ENCODE measurements around the gene RAB11A.

The RAB11A gene

GRCh38 chr15:65836665-65837064 is 32.6 kb upstream of the RAB11A start:
- no peak overlapping the region for H3K27ac Mint-ChIP-seq
- H3K4me3 Mint-ChIP-seq, result no peak overlapping the region
- DNase-seq, result no peak

GRCh38 chr15:65837301-65838294 is 31.7 kb upstream of the RAB11A start:
- no peak overlapping the region for H3K27ac Mint-ChIP-seq
- H3K9me3 Mint-ChIP-seq, result no peaks in the 10 kb centered on the region
- H3K4me3 Mint-ChIP-seq, result no peak overlapping the region

More at GRCh38 chr15:65836665-65837064, 32.6 kb upstream of the RAB11A start:
- Mint-ChIP-seq H3K9me3 (no peaks in the 10 kb centered on the region), H3K36me3 (ENCODE audit: low read depth) (no peaks in the 10 kb centered on the region), H3K27me3 (no peaks in the 10 kb centered on the region), H3K4me1 (ENCODE audit: low read depth) (peaks cover 27% of the 10 kb centered on the region)

GRCh38 chr15:65839354-65839901 is 29.9 kb upstream of the RAB11A start:
- Mint-ChIP-seq H3K4me1 (ENCODE audit: low read depth) (peaks cover 1% of the 10 kb centered on the region), H3K4me3 (no peak overlapping the region), H3K9me3 (no peaks in the 10 kb centered on the region), H3K27me3 (no peaks in the 10 kb centered on the region), H3K27ac (no peak overlapping the region), H3K36me3 (ENCODE audit: low read depth) (no peaks in the 10 kb centered on the region)
- no peak for DNase-seq

More at GRCh38 chr15:65837301-65838294, 31.7 kb upstream of the RAB11A start:
- H3K4me1 Mint-ChIP-seq (ENCODE audit: low read depth), result peaks cover 20% of the 10 kb centered on the region
- no peaks in the 10 kb centered on the region for H3K36me3 Mint-ChIP-seq (ENCODE audit: low read depth)
- no peak for DNase-seq
- H3K27me3 Mint-ChIP-seq, result no peaks in the 10 kb centered on the region

GRCh38 chr15:65839985-65840384 is 29.3 kb upstream of the RAB11A start:
- Mint-ChIP-seq H3K4me3 (no peak overlapping the region), H3K27ac (no peak overlapping the region), H3K9me3 (no peaks in the 10 kb centered on the region), H3K36me3 (ENCODE audit: low read depth) (no peaks in the 10 kb centered on the region), H3K27me3 (no peaks in the 10 kb centered on the region), H3K4me1 (ENCODE audit: low read depth) (no peaks in the 10 kb centered on the region)
- no peak for DNase-seq

DNA sequence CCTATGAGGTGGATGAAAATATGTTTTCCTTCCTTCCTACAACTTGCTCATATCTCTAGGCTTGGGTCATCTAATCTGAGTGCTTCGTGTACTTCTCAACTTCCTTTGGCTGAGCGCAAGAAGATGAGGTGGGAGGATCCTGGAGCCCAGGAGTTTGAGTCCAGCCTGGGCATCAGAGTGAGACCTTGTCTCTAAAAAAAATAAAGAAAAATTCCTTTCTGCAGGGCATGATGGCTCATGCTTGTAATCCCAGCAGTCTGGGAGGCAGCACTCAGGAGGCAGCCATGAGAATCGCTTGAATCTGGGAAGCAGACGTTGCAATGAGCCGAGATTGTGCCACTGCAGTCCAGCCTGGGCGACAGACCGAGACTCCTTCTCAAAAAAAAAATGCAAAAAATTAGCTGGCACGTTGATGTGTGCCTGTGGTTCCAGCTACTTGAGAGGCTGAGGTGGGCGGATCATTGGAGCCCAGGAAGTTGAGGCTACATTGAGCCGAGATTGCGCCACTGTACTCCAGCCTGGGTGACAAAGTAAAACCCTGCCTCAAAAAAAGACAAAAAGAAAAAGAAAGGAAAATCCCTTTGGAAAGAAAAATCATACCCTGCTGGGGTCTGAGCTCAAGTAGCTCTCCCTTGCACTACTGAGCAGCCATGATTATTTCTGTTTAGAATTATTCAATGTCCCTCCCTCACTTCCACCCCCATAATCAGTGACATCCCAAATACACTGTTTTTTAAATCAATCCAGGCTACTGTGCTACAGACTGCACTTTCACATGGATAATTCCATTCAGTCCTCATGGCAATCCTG is 28.0 kb upstream of the RAB11A start:
- H3K27ac Mint-ChIP-seq, result no peak overlapping the region
- H3K4me3 Mint-ChIP-seq, result no peak overlapping the region
- DNase-seq, result no peak

DNA sequence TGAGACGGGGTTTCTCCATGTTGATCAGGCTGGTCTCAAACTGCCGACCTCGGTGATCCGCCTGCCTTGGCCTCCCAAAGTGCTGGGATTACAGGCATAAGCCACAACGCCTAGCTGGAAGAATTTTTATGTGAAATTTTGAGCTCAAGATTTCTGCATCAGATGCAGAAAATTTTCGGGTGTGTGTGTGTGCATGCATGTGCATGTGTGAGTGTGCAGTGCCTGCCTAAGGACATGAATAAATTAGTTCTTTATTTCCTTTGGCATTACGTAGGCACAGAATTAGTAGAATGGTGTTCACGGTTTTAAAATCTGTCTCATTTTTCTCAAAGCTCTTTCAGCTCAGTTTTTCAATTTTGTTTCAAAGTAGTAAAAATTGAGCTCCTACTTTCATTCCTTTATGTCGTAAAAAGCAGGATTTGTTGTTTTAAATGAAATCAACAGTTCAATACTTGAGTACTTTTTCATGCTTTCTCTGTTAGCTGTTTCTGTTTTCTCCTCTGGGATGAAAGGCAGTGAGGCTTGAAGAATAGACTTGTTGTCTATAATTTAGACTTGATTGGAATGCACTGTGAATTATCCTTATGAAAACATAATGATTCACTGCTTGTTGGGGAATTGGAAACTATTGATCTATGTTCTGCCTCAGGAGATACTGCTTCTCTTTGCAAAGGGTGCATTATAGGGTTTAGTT is 23.3 kb upstream of the RAB11A start:
- H3K27me3 Mint-ChIP-seq, result no peaks in the 10 kb centered on the region
- H3K36me3 Mint-ChIP-seq (ENCODE audit: low read depth), result no peaks in the 10 kb centered on the region
- no peaks in the 10 kb centered on the region for H3K4me1 Mint-ChIP-seq (ENCODE audit: low read depth)
- H3K9me3 Mint-ChIP-seq, result no peaks in the 10 kb centered on the region
- H3K4me3 Mint-ChIP-seq, result no peak overlapping the region
- no peak for DNase-seq
- no peak overlapping the region for H3K27ac Mint-ChIP-seq

More for the DNA sequence above, 28.0 kb upstream of the RAB11A start:
- no peaks in the 10 kb centered on the region for H3K27me3 Mint-ChIP-seq
- H3K36me3 Mint-ChIP-seq (ENCODE audit: low read depth), result no peaks in the 10 kb centered on the region
- no peaks in the 10 kb centered on the region for H3K4me1 Mint-ChIP-seq (ENCODE audit: low read depth)
- H3K9me3 Mint-ChIP-seq, result no peaks in the 10 kb centered on the region

DNA sequence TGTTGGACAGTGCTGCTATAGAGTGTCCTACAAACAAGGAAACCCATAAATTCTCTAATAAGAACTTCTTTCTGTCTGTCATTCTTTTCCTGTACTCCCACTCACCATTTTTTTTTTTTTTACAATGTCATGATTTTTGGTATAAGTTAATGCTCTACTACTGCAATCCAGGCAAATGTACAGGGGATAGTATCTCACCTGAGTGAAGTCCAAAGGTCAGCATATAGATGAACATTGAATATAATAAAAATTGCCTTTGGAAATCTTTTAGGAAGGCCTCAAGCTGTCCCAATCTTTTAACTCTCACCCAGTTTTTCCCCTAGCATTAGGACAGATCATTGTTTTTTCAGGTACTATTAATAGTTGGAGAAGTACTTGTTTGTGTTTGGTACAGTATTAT is 21.3 kb upstream of the RAB11A start:
- H3K9me3 Mint-ChIP-seq, result no peaks in the 10 kb centered on the region
- H3K27ac Mint-ChIP-seq, result no peak overlapping the region
- no peaks in the 10 kb centered on the region for H3K27me3 Mint-ChIP-seq

GRCh38 chr15:65851981-65852380 is 17.3 kb upstream of the RAB11A start:
- DNase-seq, result no peak
- Mint-ChIP-seq H3K9me3 (no peaks in the 10 kb centered on the region), H3K4me1 (ENCODE audit: low read depth) (peaks cover 4% of the 10 kb centered on the region), H3K4me3 (no peak overlapping the region), H3K27ac (no peak overlapping the region), H3K36me3 (ENCODE audit: low read depth) (no peaks in the 10 kb centered on the region), H3K27me3 (no peaks in the 10 kb centered on the region)

More for the DNA sequence above, 21.3 kb upstream of the RAB11A start:
- Mint-ChIP-seq H3K4me3 (no peak overlapping the region), H3K4me1 (ENCODE audit: low read depth) (no peaks in the 10 kb centered on the region), H3K36me3 (ENCODE audit: low read depth) (no peaks in the 10 kb centered on the region)
- DNase-seq, result no peak

DNA sequence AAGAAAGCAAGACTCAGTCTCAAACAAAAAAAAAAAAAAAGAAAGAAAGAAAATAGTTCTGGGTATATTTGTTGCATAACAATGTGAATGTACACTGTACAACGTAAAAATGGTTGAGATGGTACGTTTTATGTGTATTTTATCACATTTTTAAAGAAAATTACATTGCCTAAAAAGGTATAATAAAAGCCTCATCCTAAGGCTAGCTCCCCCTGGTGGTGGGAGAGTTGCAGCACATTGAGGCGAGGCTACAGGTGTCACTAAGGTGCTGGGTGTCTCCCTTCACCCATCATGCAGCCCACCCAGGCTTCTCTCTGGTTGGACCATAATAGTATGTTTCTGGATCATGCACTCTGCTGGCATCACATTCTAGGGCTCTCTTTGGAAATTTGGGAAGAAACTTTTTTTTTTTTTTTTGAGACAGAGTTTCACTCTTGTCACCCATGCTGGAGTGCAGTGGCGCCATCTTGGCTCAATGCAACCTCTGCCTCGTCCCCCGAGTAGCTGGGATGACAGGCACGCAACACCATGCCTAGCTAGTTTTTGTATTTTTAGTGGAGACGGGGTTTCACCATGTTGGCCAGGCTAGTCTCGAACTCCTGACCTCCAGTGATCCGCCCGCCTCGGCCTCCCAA is 12.4 kb upstream of the RAB11A start:
- H3K4me1 Mint-ChIP-seq (ENCODE audit: low read depth), result peaks cover 12% of the 10 kb centered on the region
- H3K27ac Mint-ChIP-seq, result peak overlapping the region; percentile 61
- H3K4me3 Mint-ChIP-seq, result no peak overlapping the region
- DNase-seq, result peak; percentile 81
- H3K36me3 Mint-ChIP-seq (ENCODE audit: low read depth), result no peaks in the 10 kb centered on the region
- H3K27me3 Mint-ChIP-seq, result no peaks in the 10 kb centered on the region
- no peaks in the 10 kb centered on the region for H3K9me3 Mint-ChIP-seq

DNA sequence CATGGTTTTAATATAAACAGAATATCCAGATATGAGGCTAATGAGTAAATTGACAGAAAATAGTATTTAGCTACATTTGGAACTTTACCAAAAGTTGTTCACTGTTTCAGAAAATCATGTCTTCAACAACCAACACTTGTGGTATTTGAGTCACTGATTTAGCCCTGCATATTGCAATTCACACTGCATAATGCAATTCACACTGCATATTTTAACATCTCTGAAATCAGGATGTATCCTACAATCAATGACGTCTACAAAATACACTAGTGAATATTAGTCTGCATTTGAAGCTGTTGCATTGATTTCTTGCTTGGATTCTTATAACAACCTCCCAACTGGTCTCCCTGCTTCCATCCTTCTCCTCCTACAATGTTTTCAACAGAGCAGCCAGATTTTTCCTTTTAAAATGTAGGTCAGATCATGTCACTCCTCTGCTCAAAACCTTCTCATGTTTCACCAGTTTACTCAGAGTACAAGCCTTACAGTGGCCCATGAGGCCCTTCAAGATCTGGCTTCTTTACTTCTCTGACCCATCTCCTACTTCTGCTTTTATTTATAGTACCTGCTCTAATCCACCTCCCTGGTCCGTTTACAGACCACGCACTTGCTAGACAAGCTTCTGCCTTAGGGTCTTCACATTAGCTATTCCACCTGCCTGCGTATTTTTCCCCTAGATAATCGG is 11.4 kb upstream of the RAB11A start:
- peaks cover 16% of the 10 kb centered on the region for H3K4me1 Mint-ChIP-seq (ENCODE audit: low read depth)
- no peaks in the 10 kb centered on the region for H3K36me3 Mint-ChIP-seq (ENCODE audit: low read depth)
- H3K27ac Mint-ChIP-seq, result peak overlapping the region; percentile 45
- no peaks in the 10 kb centered on the region for H3K9me3 Mint-ChIP-seq
- H3K27me3 Mint-ChIP-seq, result no peaks in the 10 kb centered on the region
- no peak overlapping the region for H3K4me3 Mint-ChIP-seq
- DNase-seq, result no peak

- H3K27ac Mint-ChIP-seq, result no peak overlapping the region
- no peaks in the 10 kb centered on the region for H3K36me3 Mint-ChIP-seq (ENCODE audit: low read depth)
- H3K4me1 Mint-ChIP-seq (ENCODE audit: low read depth), result peaks cover 10% of the 10 kb centered on the region
- H3K9me3 Mint-ChIP-seq, result no peaks in the 10 kb centered on the region
- H3K4me3 Mint-ChIP-seq, result no peak overlapping the region
- DNase-seq, result peak; percentile 68
- H3K27me3 Mint-ChIP-seq, result no peaks in the 10 kb centered on the region
Measured at GRCh38 chr15:65862682-65863081, 6.6 kb upstream of the RAB11A start.

DNA sequence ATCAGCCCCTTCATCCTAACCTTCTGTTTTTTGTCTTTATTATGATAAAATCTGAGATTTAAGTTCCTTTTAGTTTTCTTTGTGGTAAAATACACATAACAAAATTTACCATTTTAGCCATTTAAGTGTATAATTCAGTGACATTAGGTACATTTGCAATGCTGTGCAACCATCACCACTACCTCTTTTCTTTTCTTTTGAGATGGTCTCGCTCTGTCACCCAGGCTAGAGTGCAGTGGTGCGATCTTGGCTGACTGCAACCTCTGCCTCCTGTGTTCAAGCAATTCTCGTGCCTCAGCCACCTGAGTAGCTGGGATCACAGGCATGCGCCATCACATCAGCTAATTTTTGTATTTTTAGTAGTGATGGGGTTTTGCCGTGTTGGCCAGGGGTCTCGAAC is 6.2 kb upstream of the RAB11A start:
- Mint-ChIP-seq H3K36me3 (ENCODE audit: low read depth) (no peaks in the 10 kb centered on the region), H3K27me3 (no peaks in the 10 kb centered on the region), H3K4me1 (ENCODE audit: low read depth) (peaks cover 7% of the 10 kb centered on the region), H3K4me3 (no peak overlapping the region), H3K27ac (no peak overlapping the region), H3K9me3 (no peaks in the 10 kb centered on the region)
- no peak for DNase-seq

GRCh38 chr15:65867244-65867643 is 2.0 kb upstream of the RAB11A start:
- H3K27me3 Mint-ChIP-seq, result no peaks in the 10 kb centered on the region
- DNase-seq, result no peak
- no peaks in the 10 kb centered on the region for H3K9me3 Mint-ChIP-seq
- peaks cover 24% of the 10 kb centered on the region for H3K4me1 Mint-ChIP-seq (ENCODE audit: low read depth)
- H3K4me3 Mint-ChIP-seq, result no peak overlapping the region
- peaks cover 19% of the 10 kb centered on the region for H3K36me3 Mint-ChIP-seq (ENCODE audit: low read depth)
- no peak overlapping the region for H3K27ac Mint-ChIP-seq
